H1 (cell line): ENCODE measurements around the gene RAB11FIP3. TPM values are rescaled to one million over a fixed set of nuclear protein-coding genes. Genes with fewer than 3 reads are reported as not detected.

Experiments
- CTCF ChIA-PET: fragments of 300-600 bp; sonication (Branson Sonifier 250); formaldehyde crosslinking; loops from one replicate; lab custom pipeline; 2021; ENCODE audit not compliant: partially characterized antibody; lab: Charles Lee
- POLR2A ChIA-PET: fragments of 300-600 bp; sonication (Branson Sonifier 250); formaldehyde crosslinking; loops from one replicate; lab custom pipeline; 2021; ENCODE audit warnings: inconsistent platforms; ENCODE audit not compliant: partially characterized antibody; lab: Charles Lee
- DNase-seq, 2 experiments: peaks; one replicate each; pipeline versions ENCODE4 v3.0.0 to v3.0.0-alpha.2; 2010 to 2022; ENCODE audit warnings: low spot score in 2 of 2, low read depth in 1 of 2, mixed read lengths in 1 of 2
- FAIRE-seq: peaks from 2 replicates; lab custom pipeline; 2011; peaks lifted over from hg19 to GRCh38; lab: Jason Lieb, UNC
- H2AFZ ChIP-seq: 2 replicates; pipeline ENCODE4 v1.8.1; 2012; ENCODE audit warnings: low read length, inconsistent platforms
- H2AK5ac ChIP-seq: 2 replicates; pipeline ENCODE4 v1.6.1; 2013; ENCODE audit warnings: low read depth, low read length
- H2BK120ac ChIP-seq: replicated peaks from 2 replicates; pipeline ENCODE3; 2013; ENCODE audit warnings: low read depth, low read length, inconsistent platforms
- H2BK12ac ChIP-seq: 2 replicates; pipeline ENCODE4 v1.6.1; 2013; ENCODE audit warnings: low read depth, low read length
- H2BK15ac ChIP-seq: 2 replicates; pipeline ENCODE4 v1.6.1; 2013; ENCODE audit warnings: low read length
- H2BK20ac ChIP-seq: 2 replicates; pipeline ENCODE4 v1.6.1; 2013; ENCODE audit warnings: low read length
- H2BK5ac ChIP-seq: 2 replicates; pipeline ENCODE4 v1.6.1; 2013; ENCODE audit warnings: low read depth, low read length
- H3K14ac ChIP-seq: 2 replicates; pipeline ENCODE4 v1.6.1; 2013; ENCODE audit warnings: inconsistent platforms; ENCODE audit not compliant: insufficient read length
- H3K18ac ChIP-seq: 2 replicates; pipeline ENCODE4 v1.6.1; 2013; ENCODE audit warnings: low read length; ENCODE audit errors: extremely low read depth
- H3K23ac ChIP-seq: 2 replicates; pipeline ENCODE4 v1.6.1; 2013; ENCODE audit warnings: inconsistent platforms; ENCODE audit not compliant: insufficient read length
- H3K23me2 ChIP-seq: 2 replicates; pipeline ENCODE4 v1.6.1; 2013; ENCODE audit warnings: low read depth, low read length
- H3K27ac ChIP-seq: 2 replicates; pipeline ENCODE4 v1.6.1; 2011; ENCODE audit warnings: low read depth, low read length, inconsistent platforms
- H3K27me3 ChIP-seq, 4 experiments: replicated peaks in 1 of 4; 1 replicate in 1 of 4; 2 replicates in 3 of 4; pipeline versions ENCODE4 v1.6.1 to v1.8.1; 2011 to 2013; ENCODE audit warnings: low read length in 3 of 4, mild to moderate bottlenecking in 3 of 4, inconsistent platforms in 2 of 4, mixed read lengths in 2 of 4, moderate library complexity in 1 of 4; ENCODE audit not compliant: control insufficient read depth in 3 of 4, insufficient read depth in 3 of 4; ENCODE audit errors: extremely low read depth in 1 of 4
- H3K36me3 ChIP-seq, 4 experiments: 2 replicates each; pipeline versions ENCODE4 v1.6.1 to v1.8.1; 2011 to 2013; ENCODE audit warnings: mild to moderate bottlenecking in 4 of 4, low read length in 3 of 4, moderate library complexity in 2 of 4, control low read depth in 1 of 4, inconsistent platforms in 1 of 4; ENCODE audit not compliant: insufficient read depth in 4 of 4, control insufficient read depth in 2 of 4
- H3K4ac ChIP-seq: replicated peaks from 2 replicates; pipeline ENCODE3; 2013; ENCODE audit warnings: low read length, low read depth, mixed read lengths, inconsistent platforms; ENCODE audit not compliant: insufficient read length
- H3K4me1 ChIP-seq, 4 experiments: replicated peaks in 1 of 4; 1 replicate in 1 of 4; 2 replicates in 3 of 4; pipeline versions ENCODE4 v1.6.1 to v1.8.1; 2011 to 2013; ENCODE audit warnings: low read length in 3 of 4, inconsistent platforms in 2 of 4, mixed read lengths in 1 of 4; ENCODE audit not compliant: insufficient read depth in 4 of 4, control insufficient read depth in 3 of 4
- H3K4me2 ChIP-seq, 2 experiments: 2 replicates each; pipeline versions ENCODE4 v1.6.1 to v1.8.1; 2011 to 2013; ENCODE audit warnings: low read depth in 2 of 2, low read length in 2 of 2, control low read depth in 1 of 2, inconsistent platforms in 1 of 2, mild to moderate bottlenecking in 1 of 2; ENCODE audit not compliant: insufficient read depth in 1 of 2
- H3K4me3 ChIP-seq, 4 experiments: fragments of 200-600, 300-600 bp in 1 of 4; sonication (generic), shearing (Covaris generic), sonication (Bioruptor Twin) in 1 of 4; 2 replicates each; pipeline versions ENCODE4 v1.5.1 to v1.8.1; 2011 to 2016; ENCODE audit warnings: low read length in 4 of 4, low read depth in 3 of 4, control low read depth in 2 of 4, inconsistent platforms in 2 of 4, mild to moderate bottlenecking in 2 of 4, mixed read lengths in 1 of 4, moderate library complexity in 1 of 4; ENCODE audit not compliant: insufficient read depth in 2 of 4; ENCODE audit errors: extremely low read depth in 1 of 4
- H3K56ac ChIP-seq: replicated peaks from 2 replicates; pipeline ENCODE3; 2013; ENCODE audit warnings: low read depth, mild to moderate bottlenecking, mixed read lengths, low read length, inconsistent platforms; ENCODE audit not compliant: insufficient read length
- H3K79me1 ChIP-seq: 2 replicates; pipeline ENCODE4 v1.6.1; 2013; ENCODE audit warnings: low read depth, low read length, control low read depth
- H3K79me2 ChIP-seq, 2 experiments: 2 replicates each; pipeline versions ENCODE4 v1.6.1 to v1.8.1; 2012 to 2013; ENCODE audit warnings: low read length in 2 of 2, mild to moderate bottlenecking in 2 of 2, inconsistent platforms in 1 of 2; ENCODE audit not compliant: insufficient read depth in 2 of 2, control insufficient read depth in 1 of 2
- H3K9ac ChIP-seq, 4 experiments: replicated peaks in 1 of 4; 1 replicate in 1 of 4; 2 replicates in 3 of 4; pipeline versions ENCODE4 v1.6.1 to v1.8.1; 2011 to 2013; ENCODE audit warnings: low read depth in 3 of 4, low read length in 3 of 4, control low read depth in 2 of 4, mild to moderate bottlenecking in 2 of 4, moderate library complexity in 2 of 4, inconsistent platforms in 1 of 4; ENCODE audit errors: extremely low read depth in 1 of 4
- H3K9me3 ChIP-seq, 2 experiments: 2 replicates each; pipeline versions ENCODE4 v1.6.1 to v1.8.1; 2012 to 2013; ENCODE audit warnings: mild to moderate bottlenecking in 2 of 2, moderate library complexity in 2 of 2, control low read depth in 1 of 2, inconsistent platforms in 1 of 2, low read depth in 1 of 2, low read length in 1 of 2, mixed read lengths in 1 of 2; ENCODE audit not compliant: insufficient read depth in 2 of 2
- H4K20me1 ChIP-seq, 2 experiments: replicated peaks in 1 of 2; 2 replicates each; pipeline versions ENCODE3 to v1.8.1; 2011 to 2013; ENCODE audit warnings: inconsistent platforms in 2 of 2, low read length in 2 of 2, mild to moderate bottlenecking in 1 of 2; ENCODE audit not compliant: insufficient read depth in 2 of 2, control insufficient read depth in 1 of 2
- H4K5ac ChIP-seq: 2 replicates; pipeline ENCODE4 v1.6.1; 2013; ENCODE audit warnings: low read length, low read depth, mixed read lengths, inconsistent platforms; ENCODE audit not compliant: insufficient read length
- H4K8ac ChIP-seq: 2 replicates; pipeline ENCODE4 v1.8.0; 2013; ENCODE audit warnings: mild to moderate bottlenecking, moderate library complexity, low read length, inconsistent platforms; ENCODE audit not compliant: insufficient read depth; ENCODE audit errors: extremely low read depth
- H4K91ac ChIP-seq: replicated peaks from 2 replicates; pipeline ENCODE3; 2013; ENCODE audit warnings: low read length, mixed read lengths, inconsistent platforms; ENCODE audit not compliant: insufficient read length
- KDM1A ChIP-seq: fragments of 200-600, 300-600 bp; sonication (generic); IDR thresholded peaks from 2 replicates; pipeline ENCODE4 v1.7.1; 2016; ENCODE audit warnings: mild to moderate bottlenecking, low read length, borderline replicate concordance
- PHF8 ChIP-seq: fragments of 200-600 bp; sonication (generic); conservative IDR thresholded peaks from 2 replicates; pipeline ENCODE4 v1.7.1; 2012; ENCODE audit warnings: low read depth, mild to moderate bottlenecking, inconsistent platforms, low read length, moderate library complexity
- TEAD4 ChIP-seq: IDR thresholded peaks from 2 replicates; pipeline ENCODE4 v1.6.1; 2012; ENCODE audit warnings: low read depth, low read length, inconsistent platforms, mixed read lengths
- WGBS, 2 experiments: shearing (Covaris generic) in 1 of 2; methylation state at CpG; one replicate each; pipeline versions ENCODE4 v1.1.6 to v1.1.7; 2013 to 2015; ENCODE audit warnings: low lambda C conversion rate in 2 of 2, mixed read lengths in 2 of 2, inconsistent platforms in 1 of 2, low coverage in 1 of 2, missing lambda C conversion rate in 1 of 2; ENCODE audit not compliant: insufficient replicate concordance in 2 of 2, insufficient coverage in 1 of 2, insufficient read length in 1 of 2; ENCODE audit errors: extremely low coverage in 1 of 2, missing lambda C conversion rate in 1 of 2; 5-methylcytosine and 5-hydroxymethylcytosine counted together
- polyA plus RNA-seq, 7 experiments: library from polyadenylated mRNA; depleted of rRNA in 3 of 7; stranded (reverse) in 5 of 7; unstranded in 2 of 7; fragments of >200 nt in 5 of 7; fragments of 200-250 nt in 2 of 7; gene quantifications; 1 replicate in 5 of 7; 2 replicates in 1 of 7; 4 replicates in 1 of 7; pipeline versions ENCODE4 v1.2.1 to v1.2.3, GENCODE V29; 2011 to 2013; ENCODE audit warnings: missing spikeins in 2 of 7, mixed read lengths in 2 of 7
- total RNA-seq: library from RNA; stranded (reverse); fragmentation: NEBNext Ultra II Directional; extraction: Animal tissue kit (Norgen Biotek cat#: 25700); gene quantifications from 2 replicates; pipeline ENCODE4 v1.2.1, GENCODE V29; 2021

RAB11FIP3 gene
- total and polyA plus RNA-seq, 2 of the 8 experiments (the other 6 are each of a cell fraction or from before 2014, with no cell fraction given) = 9.3 to 35.2 TPM

DNA sequence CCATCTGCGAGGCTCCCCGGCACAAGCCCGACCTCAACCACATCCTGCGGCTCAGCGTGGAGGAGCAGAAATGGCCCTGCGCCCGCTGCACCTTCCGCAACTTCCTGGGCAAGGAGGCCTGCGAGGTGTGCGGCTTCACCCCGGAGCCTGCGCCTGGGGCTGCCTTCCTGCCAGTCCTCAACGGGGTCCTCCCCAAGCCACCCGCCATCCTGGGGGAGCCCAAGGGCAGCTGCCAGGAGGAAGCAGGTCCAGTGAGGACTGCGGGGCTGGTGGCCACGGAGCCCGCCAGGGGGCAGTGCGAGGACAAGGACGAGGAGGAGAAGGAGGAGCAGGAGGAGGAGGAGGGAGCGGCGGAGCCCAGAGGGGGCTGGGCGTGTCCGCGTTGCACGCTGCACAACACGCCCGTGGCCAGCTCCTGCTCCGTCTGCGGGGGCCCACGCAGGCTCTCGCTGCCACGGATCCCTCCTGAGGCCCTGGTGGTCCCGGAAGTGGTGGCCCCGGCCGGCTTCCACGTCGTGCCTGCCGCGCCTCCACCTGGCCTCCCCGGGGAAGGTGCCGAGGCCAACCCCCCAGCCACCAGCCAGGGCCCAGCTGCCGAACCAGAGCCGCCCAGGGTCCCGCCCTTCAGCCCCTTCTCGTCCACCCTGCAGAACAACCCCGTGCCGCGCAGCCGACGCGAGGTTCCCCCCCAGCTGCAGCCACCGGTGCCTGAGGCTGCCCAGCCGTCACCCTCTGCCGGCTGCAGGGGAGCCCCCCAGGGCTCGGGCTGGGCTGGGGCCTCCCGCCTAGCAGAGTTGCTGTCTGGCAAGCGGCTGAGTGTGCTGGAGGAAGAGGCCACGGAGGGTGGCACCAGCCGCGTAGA, 121.7 kb downstream of the RAB11FIP3 start:
- DNase-seq (peak in 1 of 2 experiments; percentile 83), FAIRE-seq (no peak)
- no peak overlapping the region for H2AK5ac ChIP-seq
- H3K4me1 ChIP-seq = no peaks in the 10 kb centered on the region
- no peak overlapping the region; the same call in 1 of the 2 replicates for H2BK5ac ChIP-seq
- H3K4me3 ChIP-seq = no peak overlapping the region
- H3K4me2 ChIP-seq = no peak overlapping the region
- POLR2A ChIA-PET = interaction anchor here (1.1 to 1.7 kb wide), 5 partner anchors 8 to 41 kb away, joined by 3 to 6 read pairs (median 4); partner anchors contain the start of gene CAPN15
- no peak overlapping the region for H2AFZ ChIP-seq
- H3K23me2 ChIP-seq = no peaks in the 10 kb centered on the region
- H3K9ac ChIP-seq = no peak overlapping the region
- H3K79me2 ChIP-seq = peaks cover 0 to 13% of the 10 kb centered on the region in 2 experiments; a peak in 1 of 4 replicates
- no peak overlapping the region for H3K18ac ChIP-seq
- CTCF ChIA-PET = interaction anchor here (0.7 to 2.6 kb wide), 14 partner anchors 10 to 172 kb away, joined by 3 to 10 read pairs (median 3); no protein-coding TSS in a partner anchor
- WGBS, 2 experiments = 92% methylated on average over 51 of the region's 60 CpGs; no CpG with 5 or more reads in 1 of the 2 experiments
- H2BK120ac ChIP-seq = no peak overlapping the region
- H3K27ac ChIP-seq = no peak overlapping the region
- H4K20me1 ChIP-seq = peaks cover 2 to 12% of the 10 kb centered on the region in 2 experiments
- H2BK15ac ChIP-seq = no peak overlapping the region
- H3K79me1 ChIP-seq = 0 out of 2 replicates have a peak, but pooled peaks cover 2% of the 10 kb centered on the region
- no peak overlapping the region for H3K23ac ChIP-seq
- H3K4ac ChIP-seq = no peak overlapping the region
- H3K36me3 ChIP-seq = peaks cover 0 to 26% (median under 1%) of the 10 kb centered on the region in 4 experiments; a peak in 2 of 8 replicates
- no peaks in the 10 kb centered on the region; a peak in 1 of 4 replicates for H3K9me3 ChIP-seq
- H4K5ac ChIP-seq = no peak overlapping the region
- no peak overlapping the region for H3K56ac ChIP-seq
- H4K8ac ChIP-seq = peak overlapping the region; percentile 51; the same call in 1 of the 2 replicates
- H2BK20ac ChIP-seq = no peak overlapping the region
- H3K27me3 ChIP-seq = no peaks in the 10 kb centered on the region
- H3K14ac ChIP-seq = no peak overlapping the region
- no peak overlapping the region for H4K91ac ChIP-seq
- no peak overlapping the region for H2BK12ac ChIP-seq
- no peak for TF ChIP-seq TEAD4
- TF ChIP-seq KDM1A = no peak
- TF ChIP-seq PHF8 = no peak
